Measurements from ENCODE around the gene SRL.

DNA sequence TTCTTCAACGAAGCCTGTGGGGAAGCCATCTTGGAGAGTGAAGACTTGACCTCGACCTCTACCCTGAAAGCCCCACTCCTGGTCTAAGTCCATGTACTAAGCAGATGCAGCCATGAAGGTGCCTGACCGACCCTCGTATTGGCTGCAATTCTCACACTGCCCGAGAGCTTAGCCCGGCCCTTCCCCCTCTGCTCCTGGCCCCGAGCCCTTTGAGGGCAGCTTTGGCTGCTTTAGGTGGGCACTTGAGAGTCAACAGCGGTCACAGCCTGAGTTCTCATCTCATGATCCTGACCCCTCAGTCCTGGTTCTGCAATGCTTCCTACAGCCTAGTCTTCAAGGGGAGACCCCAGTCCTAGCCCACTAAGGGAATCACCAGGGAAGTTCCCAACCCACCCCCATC lies 35.9 kb downstream of the SRL start:
- TF ChIP-seq POLR2A (IDR thresholded peaks at IDR 0.05) (no peak), CTCF (IDR thresholded peaks at IDR 0.05) (no peak), POLR2AphosphoS5 (IDR thresholded peaks at IDR 0.05) (no peak), EP300 (IDR thresholded peaks at IDR 0.05) (no peak)

Measured in suprapubic skin (tissue), 4 donors.